Fibroblast of lung (primary cell): ENCODE data around the gene SSH2. TPM values are rescaled to one million over a fixed set of nuclear protein-coding genes. Genes with fewer than 3 reads are reported as not detected.

Source experiments
- DNase-seq, 2 donors: peaks; one replicate each; pipeline versions ENCODE4 v3.0.0 to v3.0.0-alpha.2; 2010; ENCODE audit warnings: low read depth in 2 of 2
- H2AFZ ChIP-seq: 2 replicates; pipeline ENCODE4 v1.5.1; 2012; ENCODE audit warnings: low read length, control low read depth, inconsistent platforms
- H3K27ac ChIP-seq: 2 replicates; pipeline ENCODE4 v1.5.1; 2011; ENCODE audit warnings: low read length, control low read depth; ENCODE audit not compliant: insufficient read depth
- H3K27me3 ChIP-seq: 2 replicates; pipeline ENCODE4 v1.5.1; 2011; ENCODE audit warnings: mild to moderate bottlenecking, low read length; ENCODE audit not compliant: control insufficient read depth, insufficient read depth
- H3K36me3 ChIP-seq: 2 replicates; pipeline ENCODE4 v1.5.1; 2011; ENCODE audit warnings: low read length; ENCODE audit not compliant: control insufficient read depth, insufficient read depth
- H3K4me1 ChIP-seq: 2 replicates; pipeline ENCODE4 v1.5.1; 2011; ENCODE audit warnings: low read length; ENCODE audit not compliant: control insufficient read depth, insufficient read depth; ENCODE audit errors: extremely low read depth
- H3K4me2 ChIP-seq: 2 replicates; pipeline ENCODE4 v1.5.1; 2011; ENCODE audit warnings: low read length, control low read depth; ENCODE audit not compliant: insufficient read depth; ENCODE audit errors: extremely low read depth
- H3K4me3 ChIP-seq, 4 experiments: fragments of 200-600 bp in 1 of 4; sonication (generic) in 1 of 4; replicated peaks in 1 of 4; 2 replicates each; pipeline ENCODE4 v1.5.1; 2011 to 2016; ENCODE audit warnings: low read length in 4 of 4, low read depth in 3 of 4, mild to moderate bottlenecking in 3 of 4, control low read depth in 2 of 4, inconsistent platforms in 1 of 4, mixed read lengths in 1 of 4; ENCODE audit not compliant: insufficient read depth in 1 of 4; ENCODE audit errors: control extremely low read depth in 1 of 4
- H3K79me2 ChIP-seq: 2 replicates; pipeline ENCODE4 v1.5.1; 2012; ENCODE audit warnings: mild to moderate bottlenecking, low read length, inconsistent platforms; ENCODE audit not compliant: control insufficient read depth, insufficient read depth
- H3K9ac ChIP-seq: 2 replicates; pipeline ENCODE4 v1.5.1; 2011; ENCODE audit warnings: mild to moderate bottlenecking, low read length, control low read depth; ENCODE audit not compliant: insufficient read depth
- H3K9me3 ChIP-seq: 2 replicates; pipeline ENCODE4 v1.5.1; 2012; ENCODE audit warnings: low read depth, low read length; ENCODE audit not compliant: control insufficient read depth, insufficient read depth
- H4K20me1 ChIP-seq: 2 replicates; pipeline ENCODE4 v1.5.1; 2011; ENCODE audit warnings: low read length; ENCODE audit not compliant: control insufficient read depth, insufficient read depth; ENCODE audit errors: extremely low read depth
- EZH2 ChIP-seq: IDR thresholded peaks from 2 replicates; pipeline ENCODE4 v1.5.1; 2012; ENCODE audit warnings: low read length, control low read depth, mild to moderate bottlenecking; ENCODE audit errors: missing control alignments
- polyA plus RNA-seq, 2 donors: library from polyadenylated mRNA; depleted of rRNA in 1 of 2; stranded (reverse) in 1 of 2; unstranded in 1 of 2; fragments of >200 nt; gene quantifications; 2 replicates each; pipeline ENCODE4 v1.2.1, GENCODE V29; 2011 to 2012; ENCODE audit warnings: missing spikeins in 1 of 2
- total RNA-seq: library from RNA; depleted of rRNA; stranded (reverse); fragments of >200 nt; gene quantifications from 2 replicates; pipeline ENCODE4 v1.2.1, GENCODE V29; 2014
- TF ChIP-seq, protein P1 (sequence below), 2 donors: IDR thresholded peaks in 1 of 2; conservative IDR thresholded peaks in 1 of 2; 1 replicate in 1 of 2; 2 replicates in 1 of 2; pipeline ENCODE4 v1.5.1; 2011 to 2012; ENCODE audit warnings: low read length in 2 of 2, control low read depth in 1 of 2, inconsistent platforms in 1 of 2, low read depth in 1 of 2, mild to moderate bottlenecking in 1 of 2

SSH2 gene
- total and polyA plus RNA-seq, 2 donors (not counting 1 experiment from before 2014, with no cell fraction given) = 21.0 to 30.2 TPM

- no peak overlapping the region for H3K27ac ChIP-seq
- H3K27me3 ChIP-seq = no peaks in the 10 kb centered on the region
- H3K4me3 ChIP-seq = no peak overlapping the region
- no peak overlapping the region for H3K9ac ChIP-seq
- no peak overlapping the region for H2AFZ ChIP-seq
- no peaks in the 10 kb centered on the region for H3K79me2 ChIP-seq
- no peak for DNase-seq
- no peaks in the 10 kb centered on the region for H4K20me1 ChIP-seq
- no peak overlapping the region for H3K4me2 ChIP-seq
- TF ChIP-seq EZH2 = no peak
- TF ChIP-seq, protein P1, sequence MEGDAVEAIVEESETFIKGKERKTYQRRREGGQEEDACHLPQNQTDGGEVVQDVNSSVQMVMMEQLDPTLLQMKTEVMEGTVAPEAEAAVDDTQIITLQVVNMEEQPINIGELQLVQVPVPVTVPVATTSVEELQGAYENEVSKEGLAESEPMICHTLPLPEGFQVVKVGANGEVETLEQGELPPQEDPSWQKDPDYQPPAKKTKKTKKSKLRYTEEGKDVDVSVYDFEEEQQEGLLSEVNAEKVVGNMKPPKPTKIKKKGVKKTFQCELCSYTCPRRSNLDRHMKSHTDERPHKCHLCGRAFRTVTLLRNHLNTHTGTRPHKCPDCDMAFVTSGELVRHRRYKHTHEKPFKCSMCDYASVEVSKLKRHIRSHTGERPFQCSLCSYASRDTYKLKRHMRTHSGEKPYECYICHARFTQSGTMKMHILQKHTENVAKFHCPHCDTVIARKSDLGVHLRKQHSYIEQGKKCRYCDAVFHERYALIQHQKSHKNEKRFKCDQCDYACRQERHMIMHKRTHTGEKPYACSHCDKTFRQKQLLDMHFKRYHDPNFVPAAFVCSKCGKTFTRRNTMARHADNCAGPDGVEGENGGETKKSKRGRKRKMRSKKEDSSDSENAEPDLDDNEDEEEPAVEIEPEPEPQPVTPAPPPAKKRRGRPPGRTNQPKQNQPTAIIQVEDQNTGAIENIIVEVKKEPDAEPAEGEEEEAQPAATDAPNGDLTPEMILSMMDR (conservative IDR thresholded peaks at IDR 0.05 in 1 of 2, IDR thresholded peaks at IDR 0.05 in 1 of 2; ENCODE audit: low read depth in 1 of 2, low read length in 2 of 2) = no peak
- peaks cover 7% of the 10 kb centered on the region for H3K4me1 ChIP-seq
- H3K9me3 ChIP-seq = no peaks in the 10 kb centered on the region
- H3K36me3 ChIP-seq = peaks cover 10% of the 10 kb centered on the region
Observed at GRCh38 chr17:29627951-29628350, 302.1 kb downstream of the SSH2 start.

- H4K20me1 ChIP-seq = no peaks in the 10 kb centered on the region
- peaks cover 11% of the 10 kb centered on the region for H3K4me1 ChIP-seq
- H3K27me3 ChIP-seq = no peaks in the 10 kb centered on the region
- peak overlapping the region; percentile 23 for H3K27ac ChIP-seq
- DNase-seq = peak; percentile 59 to 63
- no peaks in the 10 kb centered on the region for H3K79me2 ChIP-seq
- peak overlapping the region; percentile 3 for H2AFZ ChIP-seq
- TF ChIP-seq, protein P1 (conservative IDR thresholded peaks at IDR 0.05 in 1 of 2, IDR thresholded peaks at IDR 0.05 in 1 of 2; ENCODE audit: low read depth in 1 of 2, low read length in 2 of 2) = no peak
- no peak for TF ChIP-seq EZH2
- H3K9ac ChIP-seq = no peak overlapping the region
- H3K9me3 ChIP-seq = no peaks in the 10 kb centered on the region
- H3K4me3 ChIP-seq = no peak overlapping the region
- peaks cover 1% of the 10 kb centered on the region for H3K36me3 ChIP-seq
- H3K4me2 ChIP-seq = peak overlapping the region; percentile 54
Observed at GRCh38 chr17:29625037-29625750, 304.8 kb downstream of the SSH2 start.

GRCh38 chr17:29624586-29624985, 305.4 kb downstream of the SSH2 start:
- no peaks in the 10 kb centered on the region for H3K27me3 ChIP-seq
- no peak overlapping the region for H3K4me3 ChIP-seq
- peaks cover 12% of the 10 kb centered on the region for H3K4me1 ChIP-seq
- no peaks in the 10 kb centered on the region for H4K20me1 ChIP-seq
- no peak overlapping the region for H3K27ac ChIP-seq
- H2AFZ ChIP-seq = no peak overlapping the region
- H3K36me3 ChIP-seq = peaks cover 1% of the 10 kb centered on the region
- H3K4me2 ChIP-seq = no peak overlapping the region
- TF ChIP-seq, protein P1 (conservative IDR thresholded peaks at IDR 0.05 in 1 of 2, IDR thresholded peaks at IDR 0.05 in 1 of 2; ENCODE audit: low read depth in 1 of 2, low read length in 2 of 2) = no peak
- no peak for TF ChIP-seq EZH2
- H3K9me3 ChIP-seq = no peaks in the 10 kb centered on the region
- no peaks in the 10 kb centered on the region for H3K79me2 ChIP-seq
- DNase-seq = no peak
- H3K9ac ChIP-seq = no peak overlapping the region
